ENCODE results near the gene OXSR1. TPM values are rescaled to one million over a fixed set of nuclear protein-coding genes. Genes with fewer than 3 reads are reported as not detected.

Gene OXSR1
- total and polyA plus RNA-seq, 3 experiments from 2014 or later = 16.4 to 60.0 (median 56.3) TPM

DNA sequence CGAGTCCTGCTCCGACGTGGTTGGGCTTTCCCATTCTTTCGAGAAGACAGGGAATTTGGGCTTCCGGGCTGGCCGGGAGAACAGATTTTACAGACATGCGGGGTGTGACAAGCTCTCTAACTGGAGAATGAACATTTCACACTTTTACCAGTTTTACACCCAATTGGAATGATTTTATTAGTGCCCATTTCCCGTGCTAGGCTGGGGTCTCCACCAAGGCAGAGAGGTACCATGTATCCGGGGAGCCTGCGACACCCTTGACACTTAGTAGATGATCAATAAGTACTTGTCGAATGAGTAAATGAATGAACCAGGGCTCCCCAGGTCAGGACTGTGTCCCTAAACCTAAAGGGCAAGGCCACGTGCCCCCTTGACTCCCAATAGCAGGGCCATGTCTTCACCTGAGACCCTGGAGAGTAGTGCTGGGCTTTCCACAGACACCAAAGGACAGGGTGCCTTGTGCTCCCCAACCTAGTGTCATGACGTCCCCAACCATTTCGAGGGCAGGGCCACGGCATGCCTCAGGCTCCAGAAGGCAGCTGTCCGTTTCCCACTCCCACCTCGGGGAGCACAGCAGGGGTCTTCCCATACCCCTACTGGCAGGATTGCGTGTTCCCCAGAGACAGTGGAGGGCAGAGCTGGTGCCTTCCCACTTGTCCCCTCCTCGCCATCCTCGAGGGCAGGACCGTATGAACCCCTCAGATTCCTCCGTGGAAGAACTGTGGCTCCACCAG lies 27.6 kb upstream of the OXSR1 start:
- H3K27me3 Mint-ChIP-seq = peaks cover 0 to 2% of the 10 kb centered on the region in 2 donors

DNA sequence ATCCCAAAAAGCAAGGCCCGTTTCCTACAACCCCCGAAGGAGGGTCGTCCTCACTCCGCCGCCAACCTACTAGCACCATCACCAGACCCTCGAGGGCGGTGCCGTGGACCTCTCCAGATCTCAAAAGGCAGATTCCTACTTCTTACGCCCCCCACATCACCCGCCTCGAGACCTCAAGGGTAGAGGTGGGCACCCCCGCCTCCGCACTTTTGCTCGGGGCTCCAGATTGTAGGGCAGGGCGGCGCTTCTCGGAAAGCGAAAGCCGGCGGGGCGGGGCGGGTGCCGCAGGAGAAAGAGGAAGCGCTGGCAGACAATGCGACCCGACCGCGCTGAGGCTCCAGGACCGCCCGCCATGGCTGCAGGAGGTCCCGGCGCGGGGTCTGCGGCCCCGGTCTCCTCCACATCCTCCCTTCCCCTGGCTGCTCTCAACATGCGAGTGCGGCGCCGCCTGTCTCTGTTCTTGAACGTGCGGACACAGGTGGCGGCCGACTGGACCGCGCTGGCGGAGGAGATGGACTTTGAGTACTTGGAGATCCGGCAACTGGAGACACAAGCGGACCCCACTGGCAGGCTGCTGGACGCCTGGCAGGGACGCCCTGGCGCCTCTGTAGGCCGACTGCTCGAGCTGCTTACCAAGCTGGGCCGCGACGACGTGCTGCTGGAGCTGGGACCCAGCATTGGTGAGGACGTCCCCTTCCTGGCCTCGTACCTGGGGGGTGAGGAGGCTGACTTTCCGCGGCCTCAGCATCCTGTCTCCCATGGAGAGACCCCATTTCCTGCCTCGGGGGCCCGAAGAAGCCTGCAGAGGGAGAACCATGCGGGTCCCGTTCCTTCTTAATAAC lies 26.8 kb upstream of the OXSR1 start, which contains the start of gene MYD88:
MYD88 (plus strand) TSS at position 313 of the 842 bp plus-strand sequence; CDS start at position 353, 40 bp downstream.
- H3K4me1 ChIP-seq (ENCODE audit: insufficient read depth, low read length) = peaks cover 37% of the 10 kb centered on the region
- POLR2A ChIA-PET = interaction anchor here (0.6 to 2.7 kb wide), 2 partner anchors 27 to 104 kb away, joined by 3 to 17 read pairs; partner anchors contain the start of gene OXSR1

More for the DNA sequence above, 27.6 kb upstream of the OXSR1 start:
- Mint-ChIP-seq H3K27ac (peak overlapping the region; percentile 89 to 100 (median 96)), H3K4me3 (peak overlapping the region; percentile 87 to 99 (median 95)), H3K4me1 (peaks cover 65 to 78% (median 78%) of the 10 kb centered on the region in 3 donors), H3K9me3 (no peaks in the 10 kb centered on the region), H3K36me3 (peaks cover 0 to 72% (median 18%) of the 10 kb centered on the region in 3 donors)
- peaks cover 37% of the 10 kb centered on the region for H3K4me1 ChIP-seq (ENCODE audit: insufficient read depth, low read length)
- ChIA-PET CTCF (interaction anchor here (0.8 to 7.7 kb wide), 8 partner anchors 20 to 359 kb away, joined by 3 to 60 read pairs (median 4); partner anchors contain the start of genes DLEC1, OXSR1 and XYLB), POLR2A (interaction anchor here (0.5 to 2.2 kb wide), 6 partner anchors 16 to 174 kb away, joined by 3 to 75 read pairs (median 4); partner anchors contain the start of genes DLEC1 and OXSR1)
- H3K4me3 ChIP-seq (ENCODE audit: low read length) = peak overlapping the region; percentile 97
- DNase-seq = peak in 4 of 5 donors; percentile 5 to 51 (median 26)
- H3K27me3 ChIP-seq (ENCODE audit: insufficient read depth, low read length, poor library complexity, severe bottlenecking) = no peaks in the 10 kb centered on the region
- H3K27ac ChIP-seq (ENCODE audit: low read depth, low read length) = peak overlapping the region; percentile 89
- H3K36me3 ChIP-seq (ENCODE audit: insufficient read depth, low read length) = peaks cover 24% of the 10 kb centered on the region
- H3K9me3 ChIP-seq (ENCODE audit: low read length) = no peaks in the 10 kb centered on the region

DNA sequence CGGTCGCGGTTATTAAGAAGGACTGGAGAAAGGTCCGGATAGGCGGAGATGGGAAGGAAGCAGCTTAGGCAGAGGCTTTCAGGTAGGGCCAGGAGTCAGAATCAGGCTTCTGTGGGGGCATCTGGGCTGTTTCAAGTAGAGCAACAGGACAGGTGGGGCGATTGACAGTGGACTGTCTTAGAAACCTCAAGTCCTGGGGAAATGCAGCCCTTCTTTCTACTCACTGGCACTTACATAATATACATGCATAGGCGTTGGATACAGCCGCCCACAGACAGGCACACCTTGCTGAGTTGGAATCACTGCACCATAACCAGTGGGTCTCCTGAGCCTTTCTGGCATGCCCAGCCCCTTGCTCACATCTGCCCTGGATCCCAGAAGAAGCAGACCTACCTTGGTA lies 26.1 kb upstream of the OXSR1 start:
- no peaks in the 10 kb centered on the region for H3K9me3 Mint-ChIP-seq
- H3K27me3 Mint-ChIP-seq = peaks cover 0 to 2% of the 10 kb centered on the region in 2 donors
- H3K4me1 Mint-ChIP-seq = peaks cover 58 to 68% (median 64%) of the 10 kb centered on the region in 3 donors
- peaks cover 9% of the 10 kb centered on the region for H3K36me3 ChIP-seq (ENCODE audit: insufficient read depth, low read length)
- H3K27ac Mint-ChIP-seq = peak overlapping the region; percentile 89 to 100 (median 96)
- ChIA-PET POLR2A (interaction anchor here (2.7 kb wide), 1 partner anchor 26 kb away, joined by 17 read pairs; the partner anchor contains the start of gene OXSR1), CTCF (interaction anchor here (1.0 to 7.7 kb wide), 2 partner anchors 20 to 26 kb away, joined by 3 to 60 read pairs; partner anchors contain the start of gene OXSR1)
- peak overlapping the region; percentile 87 to 99 (median 95) for H3K4me3 Mint-ChIP-seq
- H3K27me3 ChIP-seq (ENCODE audit: insufficient read depth, low read length, poor library complexity, severe bottlenecking) = no peaks in the 10 kb centered on the region
- no peaks in the 10 kb centered on the region for H3K9me3 ChIP-seq (ENCODE audit: low read length)
- H3K4me1 ChIP-seq (ENCODE audit: insufficient read depth, low read length) = peaks cover 37% of the 10 kb centered on the region
- peak overlapping the region; percentile 89 for H3K27ac ChIP-seq (ENCODE audit: low read depth, low read length)
- peaks cover 0 to 58% (median 16%) of the 10 kb centered on the region in 3 donors for H3K36me3 Mint-ChIP-seq
- DNase-seq = no peak
- H3K4me3 ChIP-seq (ENCODE audit: low read length) = peak overlapping the region; percentile 97

More for the DNA sequence above, 26.8 kb upstream of the OXSR1 start, which contains the start of gene MYD88:
- H3K9me3 Mint-ChIP-seq = no peaks in the 10 kb centered on the region
- H3K9me3 ChIP-seq (ENCODE audit: low read length) = no peaks in the 10 kb centered on the region
- peaks cover 16% of the 10 kb centered on the region for H3K36me3 ChIP-seq (ENCODE audit: insufficient read depth, low read length)
- peak within 1 kb of the TSS; percentile 97 for H3K4me3 ChIP-seq (ENCODE audit: low read length)
- peaks cover 0 to 2% of the 10 kb centered on the region in 2 donors for H3K27me3 Mint-ChIP-seq
- H3K4me1 Mint-ChIP-seq = peaks cover 59 to 71% (median 71%) of the 10 kb centered on the region in 3 donors
- H3K27ac ChIP-seq (ENCODE audit: low read depth, low read length) = peak within 1 kb of the TSS; percentile 89
- peak within 1 kb of the TSS; percentile 89 to 100 (median 96) for H3K27ac Mint-ChIP-seq
- H3K36me3 Mint-ChIP-seq = peaks cover 0 to 64% (median 17%) of the 10 kb centered on the region in 3 donors
- H3K4me3 Mint-ChIP-seq = peak within 1 kb of the TSS; percentile 87 to 99 (median 95)
- H3K27me3 ChIP-seq (ENCODE audit: insufficient read depth, low read length, poor library complexity, severe bottlenecking) = no peaks in the 10 kb centered on the region
- CTCF ChIA-PET = interaction anchor here (1.0 to 7.7 kb wide), 2 partner anchors 20 to 26 kb away, joined by 3 to 60 read pairs; partner anchors contain the start of gene OXSR1
- DNase-seq = peak; percentile 81 to 91 (median 82)

DNA sequence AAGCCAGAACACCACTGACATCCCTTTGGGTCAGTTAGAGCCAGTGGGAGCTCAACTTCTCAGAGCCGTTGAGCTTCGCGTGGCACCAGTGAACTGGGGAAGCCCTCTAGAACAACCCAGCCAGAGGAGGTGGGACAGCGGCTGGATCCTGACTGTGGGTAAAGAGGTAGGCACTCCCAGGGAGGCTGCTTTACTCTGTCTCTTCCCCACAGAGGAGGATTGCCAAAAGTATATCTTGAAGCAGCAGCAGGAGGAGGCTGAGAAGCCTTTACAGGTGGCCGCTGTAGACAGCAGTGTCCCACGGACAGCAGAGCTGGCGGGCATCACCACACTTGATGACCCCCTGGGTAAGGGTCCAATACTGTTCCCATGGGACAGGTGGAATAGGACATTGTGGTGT lies 25.7 kb upstream of the OXSR1 start:
- H3K4me1 Mint-ChIP-seq = peaks cover 54 to 63% (median 60%) of the 10 kb centered on the region in 3 donors
- peaks cover 0 to 53% (median 14%) of the 10 kb centered on the region in 3 donors for H3K36me3 Mint-ChIP-seq
- ChIA-PET CTCF (interaction anchor here (1.0 to 7.7 kb wide), 3 partner anchors 14 to 25 kb away, joined by 3 to 60 read pairs (median 3); partner anchors contain the start of gene OXSR1), POLR2A (interaction anchor here (2.7 kb wide), 1 partner anchor 26 kb away, joined by 17 read pairs; the partner anchor contains the start of gene OXSR1)
- Histone ChIP-seq H3K9me3 (ENCODE audit: low read length) (no peaks in the 10 kb centered on the region), H3K4me3 (ENCODE audit: low read length) (peak overlapping the region; percentile 97), H3K36me3 (ENCODE audit: insufficient read depth, low read length) (peaks cover 9% of the 10 kb centered on the region), H3K27me3 (ENCODE audit: insufficient read depth, low read length, poor library complexity, severe bottlenecking) (no peaks in the 10 kb centered on the region), H3K27ac (ENCODE audit: low read depth, low read length) (peak overlapping the region; percentile 89), H3K4me1 (ENCODE audit: insufficient read depth, low read length) (peaks cover 37% of the 10 kb centered on the region)
- H3K27me3 Mint-ChIP-seq = peaks cover 0 to 2% of the 10 kb centered on the region in 2 donors
- peak overlapping the region; percentile 87 to 99 (median 95) for H3K4me3 Mint-ChIP-seq
- peak overlapping the region; percentile 79 to 100 (median 96) for H3K27ac Mint-ChIP-seq
- H3K9me3 Mint-ChIP-seq = no peaks in the 10 kb centered on the region
- no peak for DNase-seq

DNA sequence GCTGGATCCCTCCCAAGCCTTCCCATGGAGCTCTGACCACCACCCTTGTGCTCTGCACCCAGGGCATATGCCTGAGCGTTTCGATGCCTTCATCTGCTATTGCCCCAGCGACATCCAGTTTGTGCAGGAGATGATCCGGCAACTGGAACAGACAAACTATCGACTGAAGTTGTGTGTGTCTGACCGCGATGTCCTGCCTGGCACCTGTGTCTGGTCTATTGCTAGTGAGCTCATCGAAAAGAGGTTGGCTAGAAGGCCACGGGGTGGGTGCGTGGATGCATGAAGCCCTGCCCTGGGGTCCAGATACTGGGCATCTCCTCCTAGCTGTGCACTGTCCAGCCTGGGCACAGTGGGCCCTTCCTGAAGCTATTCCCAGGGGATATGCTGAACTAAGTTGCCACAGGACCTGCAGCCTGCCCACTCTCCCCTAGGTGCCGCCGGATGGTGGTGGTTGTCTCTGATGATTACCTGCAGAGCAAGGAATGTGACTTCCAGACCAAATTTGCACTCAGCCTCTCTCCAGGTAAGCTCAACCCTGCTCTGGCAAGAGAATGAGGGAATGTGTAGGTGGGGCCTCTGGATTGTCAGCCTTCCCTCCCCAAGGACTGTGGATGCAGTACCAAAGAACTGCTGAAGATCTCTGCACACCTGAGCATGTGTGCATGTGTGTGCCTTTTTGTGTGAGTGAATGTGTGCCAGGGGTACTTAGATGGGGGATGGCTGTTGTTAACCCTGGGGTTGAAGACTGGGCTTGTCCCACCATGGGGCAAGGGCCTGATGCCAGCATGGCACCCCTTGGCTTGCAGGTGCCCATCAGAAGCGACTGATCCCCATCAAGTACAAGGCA lies 24.8 kb upstream of the OXSR1 start:
- ChIA-PET POLR2A (interaction anchor here (2.7 kb wide), 1 partner anchor 25 kb away, joined by 17 read pairs; the partner anchor contains the start of gene OXSR1), CTCF (interaction anchor here (1.0 to 7.7 kb wide), 3 partner anchors 13 to 206 kb away, joined by 3 to 60 read pairs (median 3); partner anchors contain the start of genes OXSR1 and XYLB)
- Mint-ChIP-seq H3K27ac (peak overlapping the region; percentile 2 to 99 (median 80)), H3K4me1 (peaks cover 47 to 54% (median 52%) of the 10 kb centered on the region in 3 donors), H3K4me3 (peak overlapping the region; percentile 87 to 99 (median 95)), H3K36me3 (peaks cover 4 to 46% (median 14%) of the 10 kb centered on the region in 3 donors), H3K27me3 (peaks cover 0 to 2% of the 10 kb centered on the region in 2 donors), H3K9me3 (peaks cover 0 to 4% (median 4%) of the 10 kb centered on the region in 5 donors)
- no peak overlapping the region for H3K27ac ChIP-seq (ENCODE audit: low read depth, low read length)
- peaks cover 9% of the 10 kb centered on the region for H3K36me3 ChIP-seq (ENCODE audit: insufficient read depth, low read length)
- no peaks in the 10 kb centered on the region for H3K9me3 ChIP-seq (ENCODE audit: low read length)
- DNase-seq = no peak
- no peaks in the 10 kb centered on the region for H3K27me3 ChIP-seq (ENCODE audit: insufficient read depth, low read length, poor library complexity, severe bottlenecking)
- peaks cover 31% of the 10 kb centered on the region for H3K4me1 ChIP-seq (ENCODE audit: insufficient read depth, low read length)
- H3K4me3 ChIP-seq (ENCODE audit: low read length) = no peak overlapping the region

DNA sequence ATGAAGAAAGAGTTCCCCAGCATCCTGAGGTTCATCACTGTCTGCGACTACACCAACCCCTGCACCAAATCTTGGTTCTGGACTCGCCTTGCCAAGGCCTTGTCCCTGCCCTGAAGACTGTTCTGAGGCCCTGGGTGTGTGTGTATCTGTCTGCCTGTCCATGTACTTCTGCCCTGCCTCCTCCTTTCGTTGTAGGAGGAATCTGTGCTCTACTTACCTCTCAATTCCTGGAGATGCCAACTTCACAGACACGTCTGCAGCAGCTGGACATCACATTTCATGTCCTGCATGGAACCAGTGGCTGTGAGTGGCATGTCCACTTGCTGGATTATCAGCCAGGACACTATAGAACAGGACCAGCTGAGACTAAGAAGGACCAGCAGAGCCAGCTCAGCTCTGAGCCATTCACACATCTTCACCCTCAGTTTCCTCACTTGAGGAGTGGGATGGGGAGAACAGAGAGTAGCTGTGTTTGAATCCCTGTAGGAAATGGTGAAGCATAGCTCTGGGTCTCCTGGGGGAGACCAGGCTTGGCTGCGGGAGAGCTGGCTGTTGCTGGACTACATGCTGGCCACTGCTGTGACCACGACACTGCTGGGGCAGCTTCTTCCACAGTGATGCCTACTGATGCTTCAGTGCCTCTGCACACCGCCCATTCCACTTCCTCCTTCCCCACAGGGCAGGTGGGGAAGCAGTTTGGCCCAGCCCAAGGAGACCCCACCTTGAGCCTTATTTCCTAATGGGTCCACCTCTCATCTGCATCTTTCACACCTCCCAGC lies 24.0 kb upstream of the OXSR1 start:
- Histone ChIP-seq H3K4me3 (ENCODE audit: low read length) (no peak overlapping the region), H3K4me1 (ENCODE audit: insufficient read depth, low read length) (peaks cover 28% of the 10 kb centered on the region), H3K27me3 (ENCODE audit: insufficient read depth, low read length, poor library complexity, severe bottlenecking) (no peaks in the 10 kb centered on the region), H3K27ac (ENCODE audit: low read depth, low read length) (no peak overlapping the region), H3K9me3 (ENCODE audit: low read length) (peaks cover 5% of the 10 kb centered on the region), H3K36me3 (ENCODE audit: insufficient read depth, low read length) (peaks cover 9% of the 10 kb centered on the region)
- peak overlapping the region in 6 of 7 donors; percentile 29 to 99 (median 56) for H3K4me3 Mint-ChIP-seq
- ChIA-PET CTCF (interaction anchor here (1.1 to 7.7 kb wide), 3 partner anchors 16 to 205 kb away, joined by 3 to 60 read pairs (median 3); partner anchors contain the start of genes OXSR1 and XYLB), POLR2A (no interaction called here)
- peaks cover 0 to 12% (median 12%) of the 10 kb centered on the region in 5 donors for H3K9me3 Mint-ChIP-seq
- H3K27me3 Mint-ChIP-seq = peaks cover 0 to 2% of the 10 kb centered on the region in 2 donors
- no peak for DNase-seq
- peaks cover 10 to 41% (median 17%) of the 10 kb centered on the region in 3 donors for H3K36me3 Mint-ChIP-seq
- peak overlapping the region; percentile 10 to 93 (median 68) for H3K27ac Mint-ChIP-seq
- H3K4me1 Mint-ChIP-seq = peaks cover 39 to 46% (median 44%) of the 10 kb centered on the region in 3 donors

Data from CD8-positive, alpha-beta memory T cell (primary cell).